Ishikawa (cell line): Measurements from ENCODE around the gene ACR.

Experiments used
- CEBPB ChIP-seq: IDR thresholded peaks from 2 replicates; pipeline ENCODE4 v1.6.1; 2012
- CREB1 ChIP-seq: IDR thresholded peaks from 2 replicates; pipeline ENCODE4 v1.6.1; 2012; ENCODE audit warnings: low read depth
- EGR1 ChIP-seq: IDR thresholded peaks from 2 replicates; pipeline ENCODE4 v1.6.1; 2012
- EP300 ChIP-seq: IDR thresholded peaks from 2 replicates; pipeline ENCODE4 v1.6.1; 2012; ENCODE audit warnings: borderline replicate concordance
- FOXM1 ChIP-seq: IDR thresholded peaks from 2 replicates; pipeline ENCODE4 v1.6.1; 2012; ENCODE audit warnings: low read depth, borderline replicate concordance
- NFIC ChIP-seq: IDR thresholded peaks from 2 replicates; pipeline ENCODE4 v1.6.1; 2012
- RAD21 ChIP-seq: IDR thresholded peaks from 2 replicates; pipeline ENCODE4 v1.6.1; 2012; ENCODE audit warnings: low read depth
- REST ChIP-seq: IDR thresholded peaks from 2 replicates; pipeline ENCODE4 v1.6.1; 2012; ENCODE audit warnings: low read depth, mild to moderate bottlenecking
- TAF1 ChIP-seq: IDR thresholded peaks from 2 replicates; pipeline ENCODE4 v1.6.1; 2012; ENCODE audit warnings: low read depth, mild to moderate bottlenecking
- TCF12 ChIP-seq: IDR thresholded peaks from 2 replicates; pipeline ENCODE4 v1.6.1; 2012; ENCODE audit warnings: low read depth
- TEAD4 ChIP-seq: IDR thresholded peaks from 2 replicates; pipeline ENCODE4 v1.6.1; 2012
- USF1 ChIP-seq: IDR thresholded peaks from 2 replicates; pipeline ENCODE4 v1.6.1; 2012
- YY1 ChIP-seq: IDR thresholded peaks from 2 replicates; pipeline ENCODE4 v1.6.1; 2012; ENCODE audit warnings: low read depth
- ZBTB7A ChIP-seq: IDR thresholded peaks from 2 replicates; pipeline ENCODE4 v1.6.1; 2012; ENCODE audit warnings: low read depth
- TF ChIP-seq, protein P1 (sequence below): IDR thresholded peaks from 2 replicates; pipeline ENCODE4 v1.6.1; 2012

ACR gene

GRCh38 chr22:50733521-50734342, 4.3 kb upstream of the ACR start:
- no peak for TF ChIP-seq TCF12
- TF ChIP-seq ZBTB7A, result no peak
- no peak for TF ChIP-seq NFIC
- TF ChIP-seq RAD21, result no peak
- TF ChIP-seq, protein P1, sequence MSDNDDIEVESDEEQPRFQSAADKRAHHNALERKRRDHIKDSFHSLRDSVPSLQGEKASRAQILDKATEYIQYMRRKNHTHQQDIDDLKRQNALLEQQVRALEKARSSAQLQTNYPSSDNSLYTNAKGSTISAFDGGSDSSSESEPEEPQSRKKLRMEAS, result no peak
- no peak for TF ChIP-seq CREB1
- no peak for TF ChIP-seq TAF1
- TF ChIP-seq EGR1, result no peak
- TF ChIP-seq TEAD4, result no peak
- TF ChIP-seq EP300, result no peak
- TF ChIP-seq USF1, result no peak
- no peak for TF ChIP-seq CEBPB
- TF ChIP-seq YY1, result no peak
- TF ChIP-seq REST, result no peak
- TF ChIP-seq FOXM1, result no peak

GRCh38 chr22:50734343-50734771, 3.6 kb upstream of the ACR start:
- TF ChIP-seq TAF1, result no peak
- no peak for TF ChIP-seq USF1
- no peak for TF ChIP-seq FOXM1
- TF ChIP-seq, protein P1, result no peak
- no peak for TF ChIP-seq CEBPB
- no peak for TF ChIP-seq RAD21
- no peak for TF ChIP-seq EP300
- no peak for TF ChIP-seq TCF12
- no peak for TF ChIP-seq NFIC
- TF ChIP-seq REST, result no peak
- TF ChIP-seq EGR1, result no peak
- TF ChIP-seq CREB1, result no peak
- TF ChIP-seq TEAD4, result no peak
- TF ChIP-seq ZBTB7A, result no peak
- TF ChIP-seq YY1, result no peak

GRCh38 chr22:50734986-50735738, 2.8 kb upstream of the ACR start:
- TF ChIP-seq CREB1, result no peak

DNA sequence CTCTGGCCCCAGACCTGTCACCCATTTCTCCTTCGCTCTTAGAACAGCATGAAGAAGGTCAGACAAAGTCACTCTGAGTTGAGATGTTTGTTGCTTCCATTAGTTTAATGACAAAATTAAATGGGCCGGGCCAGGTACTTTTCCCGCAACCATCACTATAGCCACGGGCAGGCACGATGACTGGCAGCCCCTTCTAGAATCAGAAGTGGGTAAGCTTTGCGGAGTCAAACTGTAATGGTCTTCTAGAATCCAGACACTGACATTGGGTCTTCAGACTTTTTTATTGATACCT, 2.3 kb upstream of the ACR start:
- no peak for TF ChIP-seq TAF1
- TF ChIP-seq RAD21, result no peak
- TF ChIP-seq NFIC, result no peak
- TF ChIP-seq USF1, result no peak
- no peak for TF ChIP-seq EP300
- TF ChIP-seq REST, result no peak
- TF ChIP-seq TCF12, result no peak
- no peak for TF ChIP-seq YY1
- no peak for TF ChIP-seq CEBPB
- TF ChIP-seq, protein P1, result no peak
- no peak for TF ChIP-seq TEAD4
- TF ChIP-seq ZBTB7A, result no peak
